IPS DF 19.7 (cell line): Measurements from ENCODE around the gene ANKRD44.

Source experiments
- DNase-seq: peaks from one replicate; pipeline ENCODE4 v3.0.0-alpha.2; 2013; ENCODE audit warnings: low read depth, low spot score

Gene ANKRD44

DNA sequence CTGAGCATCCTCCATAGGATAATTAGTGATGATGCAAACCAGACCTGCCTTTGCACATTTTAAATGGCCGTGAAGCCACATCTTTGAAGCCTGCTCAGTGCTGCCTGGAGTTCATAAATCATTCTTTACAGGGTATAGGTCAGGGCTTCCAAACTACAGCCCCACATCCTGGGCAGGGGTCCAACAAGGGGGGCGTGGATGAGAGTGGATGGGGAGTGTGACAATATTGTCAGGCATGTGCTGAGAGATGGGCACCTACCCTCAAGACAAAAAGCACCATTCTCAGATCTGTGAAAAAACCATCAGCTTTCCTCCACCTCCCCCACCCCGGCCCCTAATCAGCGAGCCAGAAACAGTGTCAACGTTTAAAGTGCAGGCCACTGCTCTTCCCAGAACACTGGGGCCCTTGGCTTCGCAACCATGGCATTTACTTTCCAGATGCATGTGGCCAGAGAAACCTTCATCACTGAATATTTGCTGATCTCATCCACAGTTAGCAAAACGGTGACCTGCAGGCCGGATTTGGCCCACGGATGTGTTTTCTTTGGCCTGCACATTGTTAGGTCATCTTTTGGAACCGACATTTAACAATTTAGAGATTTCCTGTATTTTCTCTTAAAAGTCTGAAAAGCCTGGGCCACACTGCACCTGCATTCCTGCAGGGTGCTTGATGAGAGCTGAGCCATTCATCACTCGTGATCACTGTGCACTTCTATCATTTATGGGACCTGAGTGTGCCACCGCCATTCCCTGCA is 130.7 kb downstream of the ANKRD44 start:
- DNase-seq, result no peak

DNA sequence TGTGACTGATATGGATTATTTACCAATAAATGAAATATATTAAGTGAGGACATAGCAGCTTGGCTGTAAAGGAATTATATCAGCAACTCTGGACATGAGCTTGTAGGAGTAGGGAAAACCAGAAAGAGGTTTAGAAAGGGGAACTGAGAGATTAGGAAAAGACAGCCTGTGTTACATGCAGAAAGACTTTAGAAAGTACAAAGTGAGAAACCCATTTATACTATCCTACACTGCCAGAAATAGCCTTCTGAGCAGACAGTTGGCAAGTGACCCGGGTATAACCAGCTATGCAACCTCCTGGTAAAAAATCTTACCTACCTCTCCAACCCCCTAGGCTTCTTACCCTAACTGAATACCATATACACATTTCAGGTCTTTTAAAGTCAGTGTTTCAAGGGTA is 134.1 kb downstream of the ANKRD44 start:
- DNase-seq, result no peak

DNA sequence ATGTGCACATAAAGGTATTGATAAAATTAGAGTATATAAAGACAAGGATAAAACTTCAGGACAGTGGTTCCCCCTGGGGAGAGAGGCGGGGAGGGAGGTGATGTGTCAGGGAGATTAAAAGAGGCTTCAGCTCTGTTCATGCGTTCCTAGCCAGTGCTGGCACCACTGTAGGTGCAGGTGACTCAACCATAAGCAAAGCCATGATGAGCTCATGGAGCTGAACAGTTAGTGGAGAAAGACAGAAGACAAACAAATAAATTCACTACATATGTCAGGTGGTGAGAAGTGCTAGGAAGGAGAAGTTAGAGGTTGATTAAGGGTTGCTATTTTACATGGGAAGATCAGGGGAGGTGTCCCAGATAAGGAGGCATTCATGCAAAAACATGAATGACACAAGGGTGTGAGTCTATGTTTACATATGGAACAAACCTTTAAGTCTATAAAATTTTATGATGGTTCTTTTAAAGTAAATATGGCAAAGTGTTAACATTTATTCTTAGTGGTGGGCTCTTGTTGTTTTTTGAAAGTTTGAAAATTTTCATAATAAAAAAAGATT is 136.0 kb downstream of the ANKRD44 start:
- no peak for DNase-seq

DNA sequence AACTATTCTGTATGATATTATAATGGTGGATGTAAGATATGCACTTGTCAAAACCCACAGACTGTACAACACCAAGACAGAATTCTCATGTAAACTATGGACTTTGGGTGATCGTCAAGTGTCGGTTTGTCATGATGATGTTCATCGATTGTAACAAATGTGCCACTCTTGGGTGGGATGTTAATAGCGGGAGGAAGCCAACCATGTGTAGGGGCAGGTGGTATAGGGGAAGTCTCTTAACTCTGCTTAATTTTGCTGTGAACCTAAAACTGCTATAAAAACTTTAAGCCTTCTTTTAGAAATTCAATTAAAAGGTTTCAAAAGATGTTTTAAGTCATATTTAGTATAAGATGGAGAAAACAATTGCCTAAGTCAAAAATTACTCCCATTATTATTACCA is 139.0 kb downstream of the ANKRD44 start:
- DNase-seq, result no peak

DNA sequence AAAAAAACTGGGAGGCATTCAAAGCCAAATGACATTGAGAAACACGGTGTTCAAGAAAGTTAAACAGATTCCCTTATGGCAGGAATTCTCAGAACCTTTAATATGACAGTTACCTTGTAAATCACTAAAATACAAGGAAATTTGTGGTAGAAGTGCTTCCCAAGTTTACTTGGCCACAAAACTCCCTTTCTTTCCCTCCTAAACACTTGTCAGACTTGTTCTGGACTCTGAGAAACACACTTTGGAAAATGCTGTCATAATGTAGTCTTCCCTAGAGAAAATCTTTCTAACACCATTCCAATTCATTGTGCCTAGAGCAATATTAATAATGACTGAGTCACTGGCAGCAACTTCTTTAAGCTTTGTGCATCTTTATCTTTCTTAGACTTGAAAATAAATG is 140.4 kb downstream of the ANKRD44 start:
- DNase-seq, result no peak

DNA sequence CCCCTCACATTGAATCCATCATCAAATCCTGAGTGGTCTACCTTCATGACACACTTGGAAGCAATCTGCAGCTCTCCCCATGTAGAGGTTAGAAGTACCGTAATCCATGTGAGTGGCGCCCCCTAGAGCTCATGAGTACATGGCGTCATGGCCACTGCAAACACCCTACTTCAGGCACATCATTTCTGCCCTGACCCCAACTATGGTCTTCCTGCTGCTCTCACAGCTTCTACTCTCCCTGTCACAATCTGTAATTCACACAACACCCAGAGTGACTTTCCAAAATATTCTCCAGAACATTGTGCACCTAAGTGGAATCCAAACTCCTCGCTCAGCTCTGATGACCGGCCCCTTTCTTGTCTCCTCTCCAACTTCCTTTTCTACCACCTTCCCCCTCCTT is 141.9 kb downstream of the ANKRD44 start:
- DNase-seq, result no peak

DNA sequence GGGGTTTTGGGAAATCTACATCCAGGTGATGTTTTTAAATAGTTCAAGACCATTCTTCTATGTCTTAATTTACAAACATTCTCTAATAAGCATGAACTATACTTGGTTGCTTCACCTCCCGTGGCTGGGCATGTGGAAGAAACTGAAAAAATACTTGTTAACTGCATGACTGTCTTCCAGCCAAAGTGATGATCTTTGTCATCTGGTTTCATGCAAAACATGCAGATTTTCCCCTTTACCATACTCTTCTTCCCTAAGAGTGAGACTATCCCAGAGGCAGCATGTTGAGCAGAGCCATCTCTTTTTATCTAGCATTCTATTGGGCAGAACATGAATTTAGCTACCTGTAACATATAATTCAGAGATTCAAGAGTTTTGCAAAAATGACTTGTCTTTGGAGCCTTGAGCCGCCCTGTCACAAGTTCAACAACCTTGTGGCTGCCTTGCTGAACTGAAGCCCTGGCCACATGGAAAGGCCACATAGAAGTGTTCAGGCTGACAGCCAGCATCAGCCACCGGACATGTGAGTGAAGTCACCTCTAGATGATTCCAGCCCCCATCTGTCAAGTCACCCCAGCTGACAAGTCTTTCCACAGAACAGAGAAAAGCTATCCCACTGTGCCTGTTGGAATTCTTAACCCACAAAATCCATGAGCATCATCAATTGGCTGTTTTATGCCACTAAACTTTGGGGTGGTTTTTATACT is 142.8 kb downstream of the ANKRD44 start:
- DNase-seq, result no peak

DNA sequence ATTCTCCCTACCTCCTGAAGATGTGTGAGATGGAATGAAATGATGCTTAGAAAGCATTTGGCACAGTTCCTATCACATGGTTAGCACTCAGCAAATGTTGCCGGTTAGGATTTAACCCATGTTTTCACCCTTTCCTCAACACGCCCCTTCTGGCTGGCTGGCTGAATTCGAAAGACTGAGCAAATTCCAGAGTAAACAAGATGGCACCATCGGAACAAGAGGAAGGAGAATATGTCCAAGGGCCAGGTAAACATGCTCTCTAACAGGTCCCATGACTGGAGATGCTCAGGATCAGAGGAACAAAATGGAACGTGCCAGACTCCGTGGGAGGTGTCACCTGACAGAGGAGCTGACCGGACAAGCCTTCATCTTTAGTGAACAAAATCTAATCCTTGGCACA is 145.6 kb downstream of the ANKRD44 start:
- no peak for DNase-seq

DNA sequence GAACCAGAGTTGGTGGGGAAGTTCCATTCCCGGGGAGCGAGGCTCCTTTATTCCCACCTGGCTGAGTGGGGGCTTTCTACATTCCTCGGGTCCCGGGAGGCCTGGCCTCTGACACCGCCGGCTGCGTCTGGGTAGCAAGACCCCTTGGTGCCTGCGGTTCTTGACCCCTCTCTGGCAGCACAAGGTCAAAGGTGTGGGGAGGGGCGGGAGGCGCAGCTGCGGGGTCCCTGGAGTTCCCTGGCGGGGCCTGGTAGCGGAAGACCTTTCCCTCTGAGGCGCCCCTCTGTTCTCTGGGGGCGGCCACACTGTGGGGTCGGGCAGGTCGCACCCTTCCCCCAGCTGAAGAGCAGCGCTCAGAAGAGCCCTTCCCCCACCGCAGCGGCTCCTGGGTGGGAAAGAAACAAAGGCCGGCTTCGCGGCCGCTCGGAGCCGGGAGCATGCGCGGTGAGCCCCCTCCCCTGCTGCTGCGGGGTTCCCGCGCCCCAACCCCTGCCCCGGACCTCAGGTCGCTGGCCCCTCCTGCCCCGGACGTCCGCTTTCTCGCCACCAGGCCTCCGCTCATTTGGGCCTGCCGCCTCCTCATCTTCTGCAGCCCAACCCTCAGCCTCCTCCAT is 146.3 kb downstream of the ANKRD44 start:
- DNase-seq, result no peak

DNA sequence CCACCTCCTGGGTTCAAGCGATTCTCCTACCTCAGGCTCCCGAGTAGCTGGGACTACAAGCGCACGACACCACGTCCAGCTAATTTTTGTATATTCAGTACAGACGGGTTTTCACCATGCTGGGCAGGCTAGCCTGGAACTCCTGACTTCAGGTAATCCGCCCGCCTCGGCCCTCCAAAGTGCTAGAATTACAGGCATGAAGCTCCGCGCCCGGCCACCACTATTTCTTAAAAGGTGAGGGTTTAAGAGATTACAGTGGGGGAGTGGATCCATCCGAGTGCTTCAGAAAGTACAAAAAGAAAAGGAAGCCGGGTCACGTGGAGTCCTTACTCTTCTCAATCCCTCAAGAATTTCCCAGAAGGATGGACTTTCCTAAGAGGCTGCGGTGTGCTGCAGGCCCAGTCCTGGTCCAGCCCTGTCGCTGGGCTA is 146.9 kb downstream of the ANKRD44 start:
- DNase-seq, result no peak

DNA sequence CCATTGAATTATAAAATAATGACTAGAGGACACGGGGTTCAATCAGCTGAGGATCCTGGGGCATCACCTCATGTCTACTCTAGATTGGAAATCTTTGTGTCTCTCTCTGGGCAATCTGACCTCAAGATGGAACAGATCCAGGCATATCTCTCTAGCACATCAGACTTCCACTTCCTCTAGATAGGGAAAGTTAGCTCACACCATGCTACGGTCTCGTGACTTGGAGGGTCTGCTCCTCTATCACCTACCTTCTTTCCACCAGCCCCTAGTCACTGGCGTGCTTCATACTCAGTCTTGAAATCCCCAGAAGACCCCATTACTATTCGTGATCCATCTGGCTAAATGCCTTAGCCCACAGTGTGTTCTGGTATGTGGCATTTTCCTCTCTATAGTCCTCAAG is 148.8 kb downstream of the ANKRD44 start:
- DNase-seq, result no peak

DNA sequence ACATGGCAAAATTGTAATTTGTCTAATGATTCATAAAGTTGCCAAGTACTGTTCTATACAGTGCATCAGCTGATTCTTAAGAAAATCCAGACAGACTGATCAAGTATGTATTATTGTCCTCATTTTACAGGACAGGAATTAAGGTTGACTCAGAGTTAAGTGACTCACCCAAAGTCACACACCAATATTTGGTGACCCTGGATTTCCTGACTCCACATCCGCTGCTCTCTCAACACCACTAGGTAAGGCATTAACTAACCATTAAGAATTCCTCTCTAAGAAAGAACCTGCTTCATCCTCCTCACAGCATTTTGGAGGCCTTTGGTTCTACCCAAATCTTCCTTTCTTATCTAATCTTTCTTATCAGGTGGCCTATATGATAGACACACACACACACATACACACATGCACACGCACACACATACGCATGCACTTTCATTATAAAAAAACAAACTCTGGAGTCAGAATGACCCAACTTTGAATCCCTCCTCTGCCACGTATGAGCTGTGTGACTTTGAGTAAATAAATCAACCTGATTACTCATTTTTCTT is 150.8 kb downstream of the ANKRD44 start:
- DNase-seq, result no peak

DNA sequence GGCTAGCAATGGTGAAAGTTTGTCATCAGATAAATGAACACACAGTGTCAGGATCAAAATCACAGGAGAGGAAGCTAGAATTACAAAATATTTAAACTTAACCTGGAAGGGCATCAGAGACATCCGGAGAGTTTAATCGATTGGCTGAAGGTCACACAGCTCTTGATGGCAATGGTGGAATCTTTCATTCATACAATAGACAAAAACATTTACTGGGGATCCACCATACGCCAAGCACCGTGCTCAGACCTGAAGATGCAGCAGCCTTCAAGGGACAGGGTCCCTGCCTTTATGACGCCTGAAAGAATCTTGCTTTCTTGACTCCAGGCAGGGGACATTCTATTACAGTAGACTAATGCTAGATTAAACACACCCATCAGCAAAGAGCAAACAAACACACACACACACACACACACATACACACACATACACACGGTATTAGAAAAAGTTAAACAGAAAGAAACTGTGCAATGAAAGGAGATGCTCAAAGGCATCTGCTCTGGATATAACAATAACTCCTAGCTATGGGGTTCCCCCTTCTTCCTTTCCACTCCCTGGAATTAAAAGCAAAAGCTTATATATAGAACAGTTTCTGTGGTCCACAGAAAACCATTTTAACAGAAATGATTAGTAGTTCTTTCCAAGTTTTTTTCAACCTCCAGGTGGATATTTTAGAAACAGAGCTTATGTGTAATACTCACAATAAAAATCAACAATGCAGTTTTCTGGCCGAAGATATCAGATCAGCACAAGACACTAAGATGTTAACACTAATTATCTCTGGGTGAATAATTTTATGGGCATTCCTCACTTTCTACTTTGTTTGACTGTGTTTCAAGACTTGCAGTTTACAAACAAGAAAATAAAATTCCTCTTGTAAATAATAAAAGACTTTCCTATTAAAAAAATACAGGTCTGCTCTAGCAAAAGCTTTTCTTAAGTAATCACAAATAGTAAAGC is 151.7 kb downstream of the ANKRD44 start:
- DNase-seq, result no peak

DNA sequence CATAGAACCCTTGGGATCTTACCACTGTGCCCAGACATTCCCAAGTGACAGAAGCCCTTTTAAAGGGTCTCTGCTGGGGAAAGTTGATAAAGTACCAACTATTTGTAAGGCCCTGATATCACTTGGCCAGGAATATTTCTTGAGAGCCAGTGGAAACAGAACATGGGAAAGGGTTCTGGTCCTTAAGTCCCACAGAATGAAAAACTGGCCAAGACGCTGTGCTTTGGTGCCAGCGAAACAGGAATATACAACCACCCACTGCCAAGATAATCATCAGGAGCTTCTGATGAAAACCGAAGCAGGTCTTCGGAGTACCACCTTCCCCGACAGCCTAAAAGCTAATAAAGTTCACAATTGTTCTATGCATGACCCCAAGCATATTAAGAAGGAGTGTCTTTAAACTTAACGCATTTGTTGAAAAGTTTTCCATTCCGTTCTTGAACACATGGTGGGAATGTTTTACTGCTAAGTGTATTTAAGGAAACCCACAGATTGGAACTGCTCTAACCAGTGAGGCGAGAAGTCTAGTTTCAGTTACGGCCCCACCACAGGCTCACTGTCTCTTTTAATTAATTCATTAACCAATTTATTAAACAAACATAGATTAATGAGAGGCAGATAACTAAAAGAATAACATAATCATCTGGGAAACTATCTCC is 152.6 kb downstream of the ANKRD44 start:
- no peak for DNase-seq

DNA sequence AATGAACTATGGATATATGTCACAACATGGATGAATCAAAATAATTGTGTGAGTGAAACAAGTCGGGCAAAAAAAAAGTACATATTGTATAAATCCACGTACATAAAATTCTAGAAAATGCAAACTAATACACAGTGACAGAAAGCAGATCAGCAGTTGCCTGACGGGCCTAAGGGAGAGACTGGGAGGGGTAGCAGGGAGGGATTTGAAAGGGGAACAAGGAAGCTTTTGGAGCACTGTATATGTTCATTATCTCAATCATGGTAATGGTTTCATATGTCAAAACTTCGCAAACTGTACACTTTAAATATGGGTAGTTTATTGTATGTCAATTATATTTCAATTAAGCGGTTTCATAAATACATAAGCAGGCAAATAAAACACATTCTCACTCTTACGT is 153.8 kb downstream of the ANKRD44 start:
- DNase-seq, result no peak

DNA sequence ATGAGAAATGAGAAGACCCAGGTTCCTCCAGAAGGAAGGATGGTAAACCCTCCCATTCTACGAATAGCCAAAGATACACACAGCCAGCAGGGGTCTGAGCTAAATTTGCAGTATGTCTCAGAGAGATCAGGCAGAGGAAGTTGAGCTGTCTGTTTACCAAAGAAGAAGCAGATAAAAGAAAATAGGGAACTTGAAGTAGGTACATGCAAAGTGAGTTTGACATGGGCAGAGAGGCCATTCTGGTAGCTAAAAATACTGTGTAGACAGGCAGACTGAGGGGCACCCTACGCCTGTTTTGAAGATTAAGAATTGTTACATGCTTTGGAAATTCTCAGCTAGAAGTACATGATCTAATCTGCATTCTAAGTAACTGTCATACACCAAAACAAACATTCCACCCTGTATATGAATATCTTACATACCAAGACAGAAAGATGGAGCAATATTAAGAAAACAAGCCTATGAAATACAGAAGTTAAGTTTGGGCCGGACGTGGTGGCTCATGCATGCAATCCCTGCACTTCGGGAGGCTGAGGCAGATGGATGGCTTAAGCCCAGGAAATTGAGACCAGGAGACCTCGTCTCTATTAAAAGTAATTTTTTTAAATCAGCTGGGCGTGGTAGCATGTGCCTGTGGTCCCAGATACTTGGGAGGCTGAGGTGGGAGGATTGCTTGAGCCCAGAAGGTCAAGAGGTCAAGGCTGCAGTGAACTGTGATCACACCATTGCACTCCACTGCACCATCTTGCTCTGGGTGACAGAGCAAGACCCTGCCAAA is 157.9 kb downstream of the ANKRD44 start:
- no peak for DNase-seq

DNA sequence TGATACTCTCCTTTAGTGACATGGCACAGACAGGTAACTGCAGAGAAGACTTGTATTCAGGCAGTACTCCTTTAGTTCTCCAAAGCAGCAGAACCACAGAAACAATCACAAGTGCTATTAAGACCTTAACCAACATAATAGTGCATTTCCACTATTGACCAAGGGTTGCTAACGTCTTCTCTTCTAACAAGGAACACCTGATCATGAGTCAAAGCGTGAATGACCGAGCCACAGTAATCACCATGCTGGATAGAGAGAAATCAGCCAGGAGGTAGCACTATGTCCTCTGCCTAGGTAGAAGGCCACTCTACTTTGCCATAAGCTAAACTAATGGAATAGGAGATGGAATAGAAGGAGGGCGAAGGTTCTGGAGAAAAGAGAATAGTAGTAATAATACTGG is 161.0 kb downstream of the ANKRD44 start:
- DNase-seq, result no peak

DNA sequence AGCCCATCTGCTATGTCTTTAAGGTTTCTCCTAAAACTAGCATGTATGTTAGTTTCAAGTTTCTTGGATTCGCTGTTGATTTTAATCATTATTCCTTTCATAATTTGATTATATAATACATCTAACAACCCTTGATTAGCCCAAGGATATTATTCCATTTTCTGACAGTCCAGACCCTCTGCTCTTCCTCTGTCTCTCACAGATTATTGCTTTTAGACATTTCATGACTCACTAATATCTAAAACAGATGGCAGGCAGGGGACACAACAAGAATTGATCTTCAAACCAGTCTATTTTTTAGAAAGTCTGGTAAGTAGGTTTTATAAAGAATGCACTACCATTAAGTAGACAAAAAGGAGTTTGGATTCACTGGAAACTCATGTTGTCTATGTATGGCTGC is 162.2 kb downstream of the ANKRD44 start:
- DNase-seq, result no peak

DNA sequence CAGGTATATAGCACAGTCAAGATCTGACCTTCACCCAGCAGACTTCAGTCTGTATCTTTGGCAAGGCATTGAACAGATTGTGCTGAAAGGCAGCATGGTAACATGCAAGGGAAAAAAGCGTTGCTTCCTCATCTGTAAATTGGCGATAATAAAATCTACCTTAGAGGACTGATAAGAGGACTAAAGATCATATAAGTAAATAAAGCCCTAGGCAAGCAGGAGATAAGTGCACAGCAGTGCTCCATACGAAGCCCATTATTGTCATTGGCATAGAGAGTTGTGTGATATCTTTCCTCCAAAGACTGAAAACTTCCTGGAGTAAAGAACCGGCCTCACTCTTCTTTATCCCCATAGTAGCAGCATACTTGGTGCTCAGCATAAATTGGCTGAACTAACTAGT is 162.6 kb downstream of the ANKRD44 start:
- no peak for DNase-seq

DNA sequence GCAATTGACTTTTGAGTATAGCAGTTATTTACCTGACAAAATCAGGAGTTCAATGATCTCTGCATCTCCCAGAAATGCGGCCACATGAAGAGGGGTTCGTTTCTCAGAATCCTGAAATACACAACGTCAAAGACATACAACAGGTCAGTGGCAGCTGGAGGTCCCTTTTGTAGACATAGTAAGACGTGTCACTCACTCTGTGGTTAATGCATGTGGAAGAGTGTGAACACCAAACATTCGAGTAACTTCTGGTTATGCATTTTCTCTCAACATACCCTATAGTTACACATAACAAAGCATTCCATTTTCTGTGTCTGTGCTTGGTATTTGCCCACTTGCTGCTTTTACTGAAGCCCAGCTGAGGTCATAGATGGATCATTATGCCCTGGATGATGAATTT is 163.6 kb downstream of the ANKRD44 start:
- no peak for DNase-seq
